ENCODE data around the gene CBFA2T3.

GRCh38 chr16:88965411-88965810 lies 11.6 kb downstream of the CBFA2T3 start:
- TF ChIP-seq EZH2 (IDR thresholded peaks at IDR 0.05) (no peak), POLR2AphosphoS5 (IDR thresholded peaks at IDR 0.05; ENCODE audit: borderline replicate concordance, low read depth, low read length) (no peak), FOXP2 (optimal IDR thresholded peaks at IDR 0.05; ENCODE audit: control extremely low read depth, extremely low read length, insufficient read depth) (no peak)
